Upper lobe of left lung (tissue), 6 donors: ENCODE results near the gene PPAT. TPM values are rescaled to one million over a fixed set of nuclear protein-coding genes. Genes with fewer than 3 reads are reported as not detected.

ENCODE experiments used
- ATAC-seq, 2 donors: fragments of 200-7000 bp; cut with Tn5 transposase; one replicate each; pipeline ENCODE4 v1.9.1; 2022; ENCODE audit warnings: mild to moderate bottlenecking in 2 of 2, moderate library complexity in 2 of 2; ENCODE audit not compliant: low FRiP score in 2 of 2
- DNase-seq, 2 donors: peaks; one replicate each; pipeline ENCODE4 v3.0.0-alpha.2; 2019 to 2020
- H3K27ac ChIP-seq, 4 donors: fragments of 200-600 bp; sonication (generic); one replicate each; pipeline ENCODE4 v1.5.1; 2016 to 2019
- H3K27me3 ChIP-seq, 4 donors: fragments of 200-600 bp; sonication (generic); one replicate each; pipeline ENCODE4 v1.5.1; 2017 to 2019
- H3K36me3 ChIP-seq, 4 donors: fragments of 200-600 bp; sonication (generic); one replicate each; pipeline ENCODE4 v1.5.1; 2016 to 2019
- H3K4me1 ChIP-seq, 4 donors: fragments of 200-600 bp; sonication (generic); one replicate each; pipeline ENCODE4 v1.5.1; 2018 to 2019
- H3K4me3 ChIP-seq, 4 donors: fragments of 200-600 bp; sonication (generic); one replicate each; pipeline ENCODE4 v1.5.1; 2017 to 2019; ENCODE audit warnings: mild to moderate bottlenecking in 2 of 4, moderate library complexity in 1 of 4
- H3K9me3 ChIP-seq, 4 donors: fragments of 200-600 bp; sonication (generic); one replicate each; pipeline ENCODE4 v1.5.1; 2018 to 2019
- CTCF ChIP-seq, 6 experiments: fragments of 450-650 bp in 4 of 6; fragments of 200-600 bp in 2 of 6; sonication (generic) in 2 of 6; IDR thresholded peaks; one replicate each; pipeline ENCODE4 v1.5.1; 2016 to 2019; ENCODE audit warnings: antibody characterized with exemption in 6 of 6
- EP300 ChIP-seq, 4 donors: sonication (generic); formaldehyde crosslinking; IDR thresholded peaks; one replicate each; pipeline ENCODE4 v1.5.1; 2017; ENCODE audit warnings: antibody characterized with exemption in 4 of 4, control low read depth in 2 of 4
- POLR2A ChIP-seq, 4 donors: fragments of 450-650 bp; IDR thresholded peaks; one replicate each; pipeline ENCODE4 v1.5.1; 2016 to 2017; ENCODE audit warnings: antibody characterized with exemption in 4 of 4, mild to moderate bottlenecking in 2 of 4
- POLR2AphosphoS5 ChIP-seq, 2 donors: sonication (generic); formaldehyde crosslinking; IDR thresholded peaks; one replicate each; pipeline ENCODE4 v1.5.1; 2017; ENCODE audit warnings: antibody characterized with exemption in 2 of 2
- WGBS, 2 donors: methylation state at CpG; one replicate each; pipeline ENCODE4 v1.1.5; 2017 to 2018; 5-methylcytosine and 5-hydroxymethylcytosine counted together
- total RNA-seq, 6 donors: library from RNA; depleted of rRNA in 4 of 6; stranded (reverse); fragments of >200 nt in 4 of 6; gene quantifications; one replicate each; pipeline versions ENCODE4 v1.1.0 to v1.2.1, GENCODE V29; 2016 to 2021
- donor health status: DM: no; HTN: no; CAD: no; lungs with moderate emphysema.
- donor health status: DM: no; HTN: yes; CAD: no; lungs with severe emphysema.

PPAT gene
- total RNA-seq, 6 donors from 2014 or later: 0.44 to 6.3 (median 5.4) TPM

GRCh38 chr4:56410247-56411062 is 25.0 kb downstream of the PPAT start:
- WGBS, 2 donors: 28 to 37% methylated on average over 4 of the region's 4 CpGs
- H3K27ac ChIP-seq: peak overlapping the region in 1 of 4 donors; percentile 42
- peaks cover 0 to 2% (median 0%) of the 10 kb centered on the region in 4 donors for H3K4me1 ChIP-seq
- peak in 1 of 4 donors; percentile 23 for TF ChIP-seq EP300 (IDR thresholded peaks at IDR 0.05)
- TF ChIP-seq CTCF (IDR thresholded peaks at IDR 0.05): no peak
- no peak for TF ChIP-seq POLR2A (IDR thresholded peaks at IDR 0.05)
- peak overlapping the region in 3 of 4 donors; percentile 10 to 30 (median 17) for H3K4me3 ChIP-seq
- no peaks in the 10 kb centered on the region for H3K27me3 ChIP-seq
- peak in 1 of 2 donors; percentile 36 for DNase-seq
- no peaks in the 10 kb centered on the region for H3K9me3 ChIP-seq
- ATAC-seq: peak; percentile 82 to 89
- peaks cover 0 to 14% (median 0%) of the 10 kb centered on the region in 4 donors for H3K36me3 ChIP-seq

DNA sequence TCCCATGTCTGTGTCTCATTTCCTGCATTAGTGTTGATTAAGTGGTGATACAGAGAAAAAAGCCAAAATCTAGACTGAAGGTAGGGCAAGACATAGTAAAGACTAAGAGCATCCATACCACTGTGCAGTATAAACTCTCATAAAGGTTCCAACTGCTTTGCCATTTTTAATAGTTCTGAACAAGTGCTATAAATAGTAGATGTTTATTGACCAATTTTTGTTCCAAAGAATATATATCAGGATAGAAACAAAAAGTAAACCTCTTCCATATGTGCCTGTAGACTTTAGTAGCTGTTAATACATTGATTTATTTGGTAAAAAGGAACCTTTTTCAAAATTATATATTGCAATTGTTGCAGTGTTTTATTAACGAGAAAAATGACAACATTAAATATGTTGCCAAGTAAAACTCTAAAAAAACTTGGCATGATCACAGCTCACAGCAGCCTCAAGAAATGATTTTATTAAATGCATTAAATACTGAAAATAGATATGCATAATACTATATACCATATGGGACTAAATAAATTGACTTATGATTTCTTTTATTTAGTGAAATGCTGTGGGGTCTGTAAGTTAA is 25.8 kb downstream of the PPAT start:
- WGBS, 2 donors: 33 to 46% methylated on average over 1 of the region's 1 CpG
- H3K4me1 ChIP-seq: peaks cover 0 to 2% (median 0%) of the 10 kb centered on the region in 4 donors
- ATAC-seq: no peak
- H3K4me3 ChIP-seq: no peak overlapping the region
- TF ChIP-seq CTCF (IDR thresholded peaks at IDR 0.05): no peak
- no peak for TF ChIP-seq POLR2A (IDR thresholded peaks at IDR 0.05)
- H3K27ac ChIP-seq: no peak overlapping the region
- no peaks in the 10 kb centered on the region for H3K9me3 ChIP-seq
- H3K27me3 ChIP-seq: no peaks in the 10 kb centered on the region
- DNase-seq: no peak
- H3K36me3 ChIP-seq: peaks cover 0 to 15% (median 0%) of the 10 kb centered on the region in 4 donors

- ATAC-seq: no peak
- WGBS, 2 donors: 96% methylated on average over 2 of the region's 2 CpGs
Observed at GRCh38 chr4:56408978-56409377, 26.4 kb downstream of the PPAT start.

GRCh38 chr4:56406151-56406550 is 29.3 kb downstream of the PPAT start:
- H3K36me3 ChIP-seq: peaks cover 0 to 18% (median 0%) of the 10 kb centered on the region in 4 donors
- no peaks in the 10 kb centered on the region for H3K27me3 ChIP-seq
- DNase-seq: no peak
- H3K4me3 ChIP-seq: no peak overlapping the region
- H3K4me1 ChIP-seq: peaks cover 0 to 2% (median 0%) of the 10 kb centered on the region in 4 donors
- no peak for ATAC-seq
- 95% methylated on average over 4 of the region's 4 CpGs for WGBS, 2 donors
- no peak overlapping the region for H3K27ac ChIP-seq
- TF ChIP-seq EP300 (IDR thresholded peaks at IDR 0.05) (no peak), POLR2AphosphoS5 (IDR thresholded peaks at IDR 0.05) (no peak), POLR2A (IDR thresholded peaks at IDR 0.05) (no peak)
- no peaks in the 10 kb centered on the region for H3K9me3 ChIP-seq

More at GRCh38 chr4:56408978-56409377, 26.4 kb downstream of the PPAT start:
- Histone ChIP-seq H3K27ac (no peak overlapping the region), H3K4me3 (no peak overlapping the region), H3K4me1 (peaks cover 0 to 2% (median 0%) of the 10 kb centered on the region in 4 donors), H3K36me3 (peaks cover 0 to 15% (median 0%) of the 10 kb centered on the region in 4 donors), H3K9me3 (no peaks in the 10 kb centered on the region), H3K27me3 (no peaks in the 10 kb centered on the region)
- TF ChIP-seq POLR2A (IDR thresholded peaks at IDR 0.05) (no peak), CTCF (IDR thresholded peaks at IDR 0.05) (no peak), EP300 (IDR thresholded peaks at IDR 0.05) (no peak), POLR2AphosphoS5 (IDR thresholded peaks at IDR 0.05) (no peak)
- DNase-seq: no peak

DNA sequence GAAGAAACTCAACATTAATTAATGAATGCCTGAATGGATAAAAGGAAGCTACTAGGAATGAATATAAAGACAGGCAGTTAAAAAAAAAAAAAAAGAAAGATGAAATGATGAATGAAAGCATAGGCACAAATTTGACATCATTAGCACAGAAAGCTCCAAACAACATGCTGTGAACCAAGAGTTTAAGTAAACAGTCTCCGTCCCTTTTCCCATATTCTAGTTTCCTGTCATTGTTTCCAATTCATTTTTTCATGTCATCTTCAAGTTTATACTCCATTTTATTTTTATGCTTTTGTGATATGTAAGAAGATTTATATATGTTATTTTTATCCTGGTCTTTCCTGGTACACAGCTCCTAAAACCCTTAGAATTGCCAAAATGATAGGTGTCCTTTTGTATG is 30.4 kb downstream of the PPAT start:
- TF ChIP-seq EP300 (IDR thresholded peaks at IDR 0.05) (no peak), POLR2AphosphoS5 (IDR thresholded peaks at IDR 0.05) (no peak), POLR2A (IDR thresholded peaks at IDR 0.05) (no peak), CTCF (IDR thresholded peaks at IDR 0.05) (no peak)
- peaks cover 0 to 25% (median 2%) of the 10 kb centered on the region in 4 donors for H3K36me3 ChIP-seq
- H3K4me3 ChIP-seq: no peak overlapping the region
- no peaks in the 10 kb centered on the region for H3K9me3 ChIP-seq
- 72 to 78% methylated on average over 1 of the region's 1 CpG for WGBS, 2 donors
- no peak overlapping the region for H3K27ac ChIP-seq
- no peaks in the 10 kb centered on the region for H3K27me3 ChIP-seq
- H3K4me1 ChIP-seq: peaks cover 0 to 2% (median 0%) of the 10 kb centered on the region in 4 donors
- DNase-seq (no peak), ATAC-seq (no peak)
